COLO829 (cell line): ENCODE measurements around the gene LCLAT1.
A peak's percentile ranks its signal among the peaks of the same experiment; 100 is the strongest.
"Not testable (repeated sequence)": the region's sequence is repeated elsewhere in the genome, so short reads cannot be mapped to it uniquely, and the experiment has no call there.

Experiments used
- DNase-seq: peaks from one replicate; pipeline ENCODE4 v3.0.0; 2012; ENCODE audit warnings: low spot score

The LCLAT1 gene

DNA sequence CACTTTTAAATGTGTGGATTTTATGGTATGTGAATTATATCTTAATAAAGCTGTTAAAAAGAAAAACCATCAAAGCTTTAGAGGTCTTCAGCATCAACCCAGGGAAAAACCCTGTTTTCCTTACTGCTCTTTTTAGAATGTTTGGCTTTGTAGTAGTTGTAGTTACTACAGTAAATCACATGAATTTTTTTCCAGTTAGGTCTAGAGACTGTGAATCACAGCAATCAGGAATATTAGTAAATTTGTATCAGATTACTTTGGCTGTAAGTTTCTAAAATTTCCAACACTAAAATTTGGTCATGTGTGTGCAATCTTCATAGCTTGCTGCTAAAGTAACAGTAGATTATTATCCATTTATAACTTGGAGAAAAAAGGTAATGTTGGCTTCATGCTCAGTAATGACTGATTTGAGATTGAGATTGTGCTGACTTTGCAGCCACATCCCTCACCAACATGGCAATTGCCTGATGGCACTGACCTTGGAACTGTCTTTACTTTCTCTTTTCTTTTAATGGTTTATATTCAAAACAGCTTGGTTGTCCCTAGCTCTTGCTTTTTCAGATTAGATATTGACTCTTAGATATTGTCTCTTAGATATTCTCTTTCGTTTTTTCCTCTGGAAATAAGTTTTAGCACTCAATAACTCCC lies 41.1 kb downstream of the LCLAT1 start:
- DNase-seq, result no peak

- DNase-seq, result no peak
These were observed 44.2 kb downstream of the LCLAT1 start for GRCh38 chr2:30491225-30491624.

- no peak for DNase-seq
These were observed 45.1 kb downstream of the LCLAT1 start for GRCh38 chr2:30492185-30492584.

DNA sequence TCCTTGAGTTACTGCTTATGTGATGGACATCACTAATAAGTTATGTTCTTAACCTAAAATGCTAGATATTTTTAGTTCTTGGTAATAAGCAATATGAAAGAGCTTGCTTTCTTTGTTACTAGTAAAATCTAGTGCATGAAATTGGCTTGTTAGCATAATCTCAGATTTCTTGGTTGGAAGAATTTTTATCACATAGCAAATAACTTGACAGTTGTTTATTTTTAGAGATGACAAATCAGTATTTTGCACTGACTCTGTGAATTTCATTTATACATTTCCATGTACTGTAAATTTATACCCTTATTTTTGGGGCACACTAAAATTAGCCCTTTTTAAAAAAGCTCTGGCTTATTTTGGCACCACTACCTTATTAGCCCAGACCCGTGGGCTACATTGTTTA lies 45.6 kb downstream of the LCLAT1 start:
- DNase-seq, result no peak

DNA sequence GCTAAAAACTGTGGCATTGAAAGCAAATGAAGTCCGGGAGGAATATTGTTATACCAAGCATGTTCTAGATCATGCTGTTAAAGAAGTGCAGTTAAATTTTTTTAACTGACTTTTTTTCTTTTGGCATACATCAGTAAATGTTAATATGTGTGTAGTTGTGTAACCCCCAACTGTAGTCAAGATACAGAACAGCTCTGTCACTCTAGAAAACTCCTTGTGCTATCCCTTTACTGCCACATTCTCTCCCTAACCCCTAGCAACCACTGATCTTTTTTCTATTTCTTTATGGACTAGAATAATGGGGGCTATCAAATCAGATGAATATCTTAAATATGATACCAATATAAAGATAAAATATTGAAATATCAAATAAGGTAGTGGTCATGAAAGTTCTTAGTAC lies 46.4 kb downstream of the LCLAT1 start:
- no peak for DNase-seq

GRCh38 chr2:30495896-30496295 lies 48.9 kb downstream of the LCLAT1 start:
- DNase-seq, result not testable (repeated sequence)

- DNase-seq, result no peak
These were observed 52.6 kb downstream of the LCLAT1 start for GRCh38 chr2:30499681-30500080.

DNA sequence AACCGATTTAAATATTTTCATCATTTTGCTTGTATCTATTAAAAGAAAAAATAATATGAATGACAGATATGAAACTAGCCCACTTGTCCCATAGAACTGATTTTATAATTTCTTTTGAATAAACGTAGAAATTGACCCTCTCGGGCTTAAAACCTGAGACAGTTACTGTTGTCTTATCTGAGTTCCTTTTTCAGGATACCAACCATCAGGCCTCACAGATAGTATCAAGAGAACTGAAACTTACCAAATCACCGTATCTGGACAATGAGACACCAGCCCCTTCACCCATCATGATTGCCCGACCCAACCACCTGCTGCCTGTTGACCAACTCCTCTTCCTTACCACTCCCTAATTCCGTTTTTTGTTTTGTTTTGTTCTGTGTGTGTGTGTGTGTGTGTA lies 53.7 kb downstream of the LCLAT1 start:
- no peak for DNase-seq

DNA sequence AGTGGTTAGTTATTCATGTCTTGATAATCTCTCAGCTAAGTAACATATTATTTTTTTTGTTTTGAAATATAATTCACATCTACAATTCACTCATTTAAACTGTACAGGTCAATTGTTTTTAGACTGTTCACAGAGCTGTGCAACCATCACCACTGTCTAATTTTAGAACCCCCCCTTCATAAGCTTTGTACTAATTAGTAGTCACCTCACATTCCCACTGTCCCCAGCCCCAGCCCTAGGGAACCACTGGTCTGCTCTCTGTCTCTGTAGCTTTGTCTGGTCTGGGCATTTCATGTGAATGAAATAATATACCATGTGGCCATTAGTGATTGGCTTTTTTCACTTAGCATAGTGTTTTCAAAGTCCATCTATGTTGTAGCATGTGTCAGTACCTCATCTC lies 55.3 kb downstream of the LCLAT1 start:
- DNase-seq, result no peak

DNA sequence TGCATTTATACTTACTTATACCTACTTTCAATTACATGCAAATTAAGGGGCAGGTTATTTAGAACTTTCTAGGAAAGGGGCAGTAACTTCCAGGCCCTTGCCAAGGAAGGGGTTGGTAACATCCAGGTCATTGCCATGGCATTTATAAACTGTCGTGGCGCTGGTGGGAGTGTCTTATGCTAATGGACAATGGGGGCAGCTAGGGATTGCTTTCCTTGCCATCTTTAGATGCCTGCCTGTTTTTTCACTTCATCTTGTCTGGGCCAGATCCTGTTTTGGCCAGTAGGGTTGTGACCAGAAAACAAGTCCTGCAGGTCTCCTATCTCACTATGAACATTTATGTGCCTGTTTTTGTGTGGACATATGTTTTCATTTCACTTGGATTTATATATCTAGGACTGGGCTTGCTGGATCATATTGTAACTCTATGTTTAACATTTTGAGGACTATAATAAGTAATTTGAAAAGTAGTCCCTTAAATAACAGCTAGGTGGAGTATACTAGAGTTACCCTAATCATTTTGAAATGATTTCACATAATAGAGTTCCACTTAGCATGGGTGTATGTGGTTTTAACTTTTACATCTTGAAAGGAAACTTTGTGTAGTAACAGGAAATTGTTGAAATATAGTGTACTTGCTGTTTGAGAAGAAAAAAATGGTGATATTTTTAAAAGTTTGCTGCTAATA lies 56.1 kb downstream of the LCLAT1 start:
- DNase-seq, result no peak

DNA sequence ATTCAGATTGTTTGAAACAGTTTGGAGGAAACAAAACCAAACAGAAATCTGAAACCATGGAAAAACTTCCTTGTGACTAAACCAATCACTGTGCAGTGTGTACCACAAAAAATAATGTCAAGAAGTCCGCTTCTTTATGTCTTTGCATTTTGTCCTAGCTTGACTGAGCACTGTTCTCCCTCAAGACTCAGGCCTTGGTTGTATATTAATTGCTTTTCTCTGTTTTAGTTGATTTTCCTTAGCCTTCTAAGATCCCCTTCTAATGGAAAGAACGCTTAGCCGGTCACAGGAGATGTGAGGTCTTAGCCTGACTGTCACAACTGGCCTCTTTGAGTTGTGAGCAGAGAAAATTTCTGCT lies 56.6 kb downstream of the LCLAT1 start:
- no peak for DNase-seq

DNA sequence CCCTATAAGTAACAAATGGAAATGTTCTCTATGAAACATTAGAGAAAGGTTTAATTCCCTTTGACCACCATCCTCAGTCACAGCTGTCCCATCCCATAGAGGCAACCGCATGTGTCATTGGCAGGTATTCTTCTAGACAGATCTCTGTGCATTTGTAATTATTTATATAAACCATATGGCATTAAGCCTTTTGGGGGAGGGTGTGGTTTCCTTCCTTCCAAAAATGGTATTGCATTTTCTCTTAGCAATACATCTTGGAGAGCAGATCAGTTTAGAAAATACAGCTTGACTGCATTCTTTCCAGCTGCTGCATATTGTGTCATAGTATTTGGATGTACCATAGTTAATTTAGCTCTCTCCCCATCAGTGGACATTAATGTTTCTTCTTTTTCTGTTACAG lies 57.7 kb downstream of the LCLAT1 start:
- no peak for DNase-seq

DNA sequence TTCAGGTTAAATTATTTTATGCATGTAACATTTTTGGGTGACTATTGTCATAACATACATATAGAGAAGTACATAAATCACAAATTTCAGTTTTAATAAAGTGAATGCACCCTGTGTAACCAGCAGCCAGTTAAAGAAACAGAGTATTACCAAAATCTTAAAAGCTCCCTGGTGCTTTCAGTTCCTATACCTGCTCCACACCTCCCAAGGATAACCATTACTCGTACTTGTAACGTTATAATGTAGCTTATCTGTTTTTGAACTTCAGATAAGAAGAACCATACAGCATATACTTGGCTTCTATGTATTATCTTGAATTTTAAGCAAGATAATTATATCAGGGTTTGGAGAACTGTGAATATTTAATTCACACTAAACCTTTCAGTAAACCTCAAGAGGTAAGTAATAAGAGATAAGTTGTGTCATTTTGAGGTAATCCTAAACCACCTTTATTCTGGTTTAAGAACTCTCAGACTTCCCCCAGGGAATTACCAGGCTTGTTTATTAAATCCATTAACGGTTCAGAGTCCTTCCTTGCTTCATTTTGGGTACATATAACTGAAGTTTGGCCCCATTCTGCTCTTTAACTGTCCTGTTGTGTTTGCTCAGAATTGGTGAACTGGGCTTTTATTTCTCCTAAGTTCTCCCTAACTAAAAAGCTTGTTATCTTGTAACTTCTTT lies 58.6 kb downstream of the LCLAT1 start:
- no peak for DNase-seq

DNA sequence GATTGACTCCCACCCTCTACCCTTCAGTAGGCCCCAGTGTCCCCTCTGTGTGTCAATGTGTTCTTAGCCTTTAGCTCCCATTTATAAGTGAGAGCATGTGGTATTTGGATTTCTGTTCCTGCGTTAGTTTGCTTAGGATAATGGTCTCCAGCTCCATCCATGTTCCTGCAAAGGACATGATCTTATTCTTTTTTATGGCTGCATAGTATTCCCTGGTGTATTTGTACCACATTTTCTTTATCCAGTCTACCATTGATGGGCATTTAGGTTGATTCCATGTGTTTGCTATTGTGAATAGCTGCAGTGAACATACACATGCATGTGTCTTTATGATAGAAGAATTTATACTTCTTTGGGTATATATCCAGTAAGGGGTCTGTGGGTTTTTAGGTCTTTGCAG lies 60.4 kb downstream of the LCLAT1 start:
- not testable (repeated sequence) for DNase-seq

- no peak for DNase-seq
These were observed 62.7 kb downstream of the LCLAT1 start for GRCh38 chr2:30509716-30510115.

DNA sequence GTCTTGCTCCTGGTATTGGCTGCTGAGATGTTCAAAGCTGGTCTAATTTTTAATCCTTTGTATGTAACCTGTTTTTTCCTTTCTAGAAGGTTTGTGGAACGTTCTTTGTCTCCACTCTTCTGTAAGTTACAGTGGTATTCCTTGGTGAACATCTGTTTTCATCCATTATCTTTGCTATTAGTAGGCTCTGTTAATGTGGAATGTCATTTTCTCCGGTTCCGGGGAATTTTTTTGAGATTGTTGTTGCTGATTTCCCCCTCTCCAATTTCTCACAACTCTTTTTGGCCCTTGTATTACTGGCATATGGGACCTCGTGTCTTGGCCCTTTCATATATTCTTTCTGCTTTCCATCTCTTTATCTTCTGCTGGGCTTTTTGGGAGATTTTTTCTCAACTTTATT lies 63.4 kb downstream of the LCLAT1 start:
- no peak for DNase-seq

DNA sequence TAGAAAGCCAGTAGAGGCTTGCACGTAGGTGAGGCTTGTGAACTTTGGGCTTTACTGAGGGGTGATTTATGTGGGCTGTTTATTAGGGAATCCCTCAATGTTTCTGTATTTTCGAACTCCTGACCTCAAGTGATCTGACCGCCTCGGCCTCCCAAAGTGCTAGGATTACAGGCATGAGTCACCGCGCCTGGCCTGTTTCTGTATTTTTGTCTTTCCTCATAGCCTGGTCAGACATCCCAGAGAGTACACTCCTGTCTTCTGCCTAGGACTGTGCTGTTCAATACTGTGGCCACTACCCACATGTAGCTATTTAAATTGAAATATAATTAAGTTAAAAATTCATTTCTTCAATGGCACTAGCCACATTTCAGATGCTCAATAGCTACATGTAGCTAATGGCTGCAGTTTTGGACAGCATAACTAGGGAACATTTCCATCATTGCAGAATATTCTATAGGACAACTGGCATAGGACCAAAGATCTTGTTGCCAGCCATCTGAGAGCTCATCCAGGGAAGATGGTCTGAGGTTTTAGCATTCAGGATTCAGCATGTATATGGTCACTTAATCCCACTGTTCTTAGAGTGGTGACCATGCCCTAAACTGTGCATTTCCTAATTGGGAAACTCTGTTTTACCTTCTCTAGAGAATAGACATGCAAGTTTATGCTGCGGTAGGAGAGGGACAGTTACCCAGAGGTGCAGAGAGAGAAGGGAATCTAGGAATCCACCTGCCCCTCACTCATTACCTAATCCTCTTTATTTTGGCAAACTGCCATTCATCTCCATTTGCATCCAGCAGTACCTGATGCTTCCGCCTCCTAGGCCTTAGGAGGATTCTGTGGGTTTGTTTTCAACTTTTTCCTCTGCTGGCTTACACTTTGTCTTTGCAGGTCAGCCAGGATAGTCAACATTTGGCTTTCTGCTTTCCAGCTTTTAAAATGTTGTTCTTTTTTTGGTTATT lies 64.4 kb downstream of the LCLAT1 start:
- DNase-seq, result no peak

- no peak for DNase-seq
These were observed 65.3 kb downstream of the LCLAT1 start for GRCh38 chr2:30512243-30512886.

GRCh38 chr2:30513649-30514048 lies 66.6 kb downstream of the LCLAT1 start:
- DNase-seq, result not testable (repeated sequence)

DNA sequence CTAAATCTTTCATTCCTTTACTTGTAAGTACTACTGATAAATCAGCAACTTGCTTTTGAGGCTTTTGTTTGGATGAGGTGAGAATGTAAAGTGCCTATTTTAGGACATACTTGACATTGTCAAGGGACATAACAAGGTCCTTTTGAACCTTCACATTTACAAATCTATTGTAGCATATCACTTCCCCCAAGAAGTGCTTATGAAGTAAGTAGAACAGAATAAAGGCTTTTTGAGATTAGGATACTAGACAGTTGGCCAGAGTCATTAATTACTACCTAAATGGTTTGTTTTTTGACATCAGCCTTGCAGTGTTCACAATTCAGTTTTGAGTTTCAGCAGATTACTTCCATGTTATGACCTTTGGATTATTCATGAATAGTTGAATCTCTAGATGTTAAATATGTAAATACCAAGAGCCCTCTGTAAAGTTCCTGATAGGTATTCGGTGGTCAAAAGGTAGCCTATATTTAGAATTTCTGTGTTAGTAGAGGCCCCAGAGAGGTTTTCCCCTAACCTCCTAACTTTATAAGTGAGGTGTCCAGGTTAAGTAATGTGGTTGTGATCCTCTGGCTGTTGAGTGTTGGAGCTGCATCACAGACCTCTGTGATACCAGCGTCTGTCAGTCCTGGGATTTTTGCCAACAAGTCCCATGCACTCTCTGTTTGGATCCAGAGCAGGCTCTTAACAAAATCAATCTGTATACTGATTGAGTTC lies 67.2 kb downstream of the LCLAT1 start:
- peak; percentile 10 for DNase-seq

GRCh38 chr2:30514848-30515435 lies 67.9 kb downstream of the LCLAT1 start:
- DNase-seq, result no peak
